ENCODE measurements around the gene AP3S2.

AP3S2 gene

DNA sequence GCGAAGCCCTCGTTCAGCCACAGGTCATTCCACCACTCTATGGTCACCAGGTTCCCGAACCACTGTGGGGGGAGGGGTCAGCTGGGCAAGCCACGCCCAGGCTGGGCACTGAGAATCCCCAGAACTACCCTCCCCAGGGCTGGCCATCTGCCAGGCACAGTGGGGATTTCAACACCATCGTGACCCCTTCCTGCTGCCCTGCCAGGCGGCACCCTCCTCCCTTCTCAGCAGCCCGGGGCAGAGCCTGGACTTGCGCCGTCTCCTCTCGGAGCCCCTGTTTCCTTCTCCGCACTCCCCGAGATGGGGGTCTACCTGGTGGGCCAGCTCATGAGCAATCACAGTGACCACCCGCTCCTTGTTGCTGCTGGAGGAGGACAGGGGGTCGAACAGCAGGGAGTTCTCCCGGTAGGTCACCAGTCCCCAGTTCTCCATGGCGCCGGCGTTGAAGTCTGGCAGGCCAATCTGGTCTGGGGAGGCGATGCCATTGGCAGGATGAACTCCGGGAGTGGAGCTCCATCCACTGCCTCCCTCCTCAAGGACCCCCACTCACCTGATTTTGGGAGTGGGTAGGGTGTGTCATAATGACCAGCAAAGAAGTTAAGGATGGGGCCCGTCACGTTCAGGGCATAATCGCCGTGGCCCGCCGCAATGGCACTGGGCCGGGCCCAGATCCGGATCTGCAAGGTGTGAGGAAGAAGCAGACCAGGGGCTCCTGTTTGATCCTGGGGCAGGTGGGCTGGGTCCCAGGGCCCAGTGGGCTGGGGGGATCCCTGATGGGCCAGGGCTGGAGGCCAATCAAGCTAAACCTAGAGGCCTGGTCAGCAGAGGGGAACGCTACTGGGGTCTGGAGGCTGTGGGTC, 89.6 kb downstream of the AP3S2 start:
- Histone ChIP-seq H3K4me3 (ENCODE audit: low read depth, low read length) (no peak overlapping the region), H3K27me3 (ENCODE audit: control insufficient read depth, insufficient read depth, low read length) (no peaks in the 10 kb centered on the region), H3K4me2 (ENCODE audit: low read length) (no peak overlapping the region), H3K27ac (no peak overlapping the region), H3K4me1 (no peaks in the 10 kb centered on the region), H3K79me2 (no peaks in the 10 kb centered on the region), H3K36me3 (ENCODE audit: control insufficient read depth, insufficient read depth, low read length) (no peaks in the 10 kb centered on the region), H3K9me3 (ENCODE audit: control insufficient read depth, low read length) (no peaks in the 10 kb centered on the region), H3K9ac (no peak overlapping the region), H2AFZ (no peak overlapping the region)
- TF ChIP-seq, protein P1, sequence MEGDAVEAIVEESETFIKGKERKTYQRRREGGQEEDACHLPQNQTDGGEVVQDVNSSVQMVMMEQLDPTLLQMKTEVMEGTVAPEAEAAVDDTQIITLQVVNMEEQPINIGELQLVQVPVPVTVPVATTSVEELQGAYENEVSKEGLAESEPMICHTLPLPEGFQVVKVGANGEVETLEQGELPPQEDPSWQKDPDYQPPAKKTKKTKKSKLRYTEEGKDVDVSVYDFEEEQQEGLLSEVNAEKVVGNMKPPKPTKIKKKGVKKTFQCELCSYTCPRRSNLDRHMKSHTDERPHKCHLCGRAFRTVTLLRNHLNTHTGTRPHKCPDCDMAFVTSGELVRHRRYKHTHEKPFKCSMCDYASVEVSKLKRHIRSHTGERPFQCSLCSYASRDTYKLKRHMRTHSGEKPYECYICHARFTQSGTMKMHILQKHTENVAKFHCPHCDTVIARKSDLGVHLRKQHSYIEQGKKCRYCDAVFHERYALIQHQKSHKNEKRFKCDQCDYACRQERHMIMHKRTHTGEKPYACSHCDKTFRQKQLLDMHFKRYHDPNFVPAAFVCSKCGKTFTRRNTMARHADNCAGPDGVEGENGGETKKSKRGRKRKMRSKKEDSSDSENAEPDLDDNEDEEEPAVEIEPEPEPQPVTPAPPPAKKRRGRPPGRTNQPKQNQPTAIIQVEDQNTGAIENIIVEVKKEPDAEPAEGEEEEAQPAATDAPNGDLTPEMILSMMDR (IDR thresholded peaks at IDR 0.05): no peak

DNA sequence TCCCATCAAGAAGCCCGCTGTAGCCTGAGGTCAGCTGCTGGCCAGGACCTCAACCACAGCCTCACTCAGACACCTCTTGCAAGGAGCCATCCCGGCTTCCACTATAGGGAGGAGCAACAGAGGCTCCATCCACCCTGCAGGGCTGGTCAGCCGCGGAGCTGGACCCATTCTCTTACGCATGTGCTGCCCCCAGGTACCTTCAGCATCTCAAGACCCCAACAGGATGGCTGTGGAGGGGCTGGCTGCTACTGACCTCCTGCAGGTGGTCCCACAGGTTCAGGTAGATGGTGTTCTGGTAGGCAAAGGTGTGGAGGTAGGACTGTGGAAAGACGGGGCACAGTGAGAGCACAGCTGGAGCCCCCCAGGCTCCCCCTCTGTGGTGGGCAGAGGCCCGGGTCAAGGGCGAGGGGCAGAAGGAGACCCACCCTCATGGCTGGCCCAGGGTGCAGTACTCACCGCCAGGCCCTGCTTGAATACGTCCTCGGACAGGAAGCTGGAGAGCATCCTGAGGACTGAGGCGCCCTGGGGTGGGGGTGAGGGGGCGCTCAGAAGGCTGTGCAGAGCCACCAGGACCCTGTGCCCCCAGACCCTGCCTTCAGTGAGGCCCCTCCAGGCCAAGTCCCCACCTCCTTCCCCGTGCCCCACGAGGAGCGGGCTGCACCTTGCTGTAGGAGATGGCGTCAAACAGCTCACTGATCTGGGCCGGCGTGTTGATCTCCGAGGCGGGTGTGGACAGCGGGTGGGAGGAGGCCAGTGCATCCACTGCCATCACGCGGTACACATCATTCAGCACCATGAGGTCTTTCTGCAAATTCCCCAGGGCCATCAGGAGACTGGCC, 90.6 kb downstream of the AP3S2 start:
- no peaks in the 10 kb centered on the region for H3K36me3 ChIP-seq (ENCODE audit: control insufficient read depth, insufficient read depth, low read length)
- no peak overlapping the region for H3K9ac ChIP-seq
- H2AFZ ChIP-seq: no peak overlapping the region
- H3K9me3 ChIP-seq (ENCODE audit: control insufficient read depth, low read length): no peaks in the 10 kb centered on the region
- H3K79me2 ChIP-seq: no peaks in the 10 kb centered on the region
- no peak overlapping the region for H3K4me3 ChIP-seq (ENCODE audit: low read depth, low read length)
- H3K4me1 ChIP-seq: no peaks in the 10 kb centered on the region
- H3K27me3 ChIP-seq (ENCODE audit: control insufficient read depth, insufficient read depth, low read length): no peaks in the 10 kb centered on the region
- no peak overlapping the region for H3K27ac ChIP-seq
- TF ChIP-seq, protein P1 (IDR thresholded peaks at IDR 0.05): no peak
- no peak overlapping the region for H3K4me2 ChIP-seq (ENCODE audit: low read length)

GRCh38 chr15:89802231-89802928, 91.4 kb downstream of the AP3S2 start:
- no peaks in the 10 kb centered on the region for H3K79me2 ChIP-seq
- H3K27ac ChIP-seq: no peak overlapping the region
- TF ChIP-seq, protein P1 (IDR thresholded peaks at IDR 0.05): no peak
- H3K4me2 ChIP-seq (ENCODE audit: low read length): no peak overlapping the region
- no peak overlapping the region for H3K9ac ChIP-seq
- H3K9me3 ChIP-seq (ENCODE audit: control insufficient read depth, low read length): no peaks in the 10 kb centered on the region
- no peaks in the 10 kb centered on the region for H3K36me3 ChIP-seq (ENCODE audit: control insufficient read depth, insufficient read depth, low read length)
- H3K4me1 ChIP-seq: no peaks in the 10 kb centered on the region
- H3K27me3 ChIP-seq (ENCODE audit: control insufficient read depth, insufficient read depth, low read length): no peaks in the 10 kb centered on the region
- H2AFZ ChIP-seq: no peak overlapping the region
- H3K4me3 ChIP-seq (ENCODE audit: low read depth, low read length): no peak overlapping the region

DNA sequence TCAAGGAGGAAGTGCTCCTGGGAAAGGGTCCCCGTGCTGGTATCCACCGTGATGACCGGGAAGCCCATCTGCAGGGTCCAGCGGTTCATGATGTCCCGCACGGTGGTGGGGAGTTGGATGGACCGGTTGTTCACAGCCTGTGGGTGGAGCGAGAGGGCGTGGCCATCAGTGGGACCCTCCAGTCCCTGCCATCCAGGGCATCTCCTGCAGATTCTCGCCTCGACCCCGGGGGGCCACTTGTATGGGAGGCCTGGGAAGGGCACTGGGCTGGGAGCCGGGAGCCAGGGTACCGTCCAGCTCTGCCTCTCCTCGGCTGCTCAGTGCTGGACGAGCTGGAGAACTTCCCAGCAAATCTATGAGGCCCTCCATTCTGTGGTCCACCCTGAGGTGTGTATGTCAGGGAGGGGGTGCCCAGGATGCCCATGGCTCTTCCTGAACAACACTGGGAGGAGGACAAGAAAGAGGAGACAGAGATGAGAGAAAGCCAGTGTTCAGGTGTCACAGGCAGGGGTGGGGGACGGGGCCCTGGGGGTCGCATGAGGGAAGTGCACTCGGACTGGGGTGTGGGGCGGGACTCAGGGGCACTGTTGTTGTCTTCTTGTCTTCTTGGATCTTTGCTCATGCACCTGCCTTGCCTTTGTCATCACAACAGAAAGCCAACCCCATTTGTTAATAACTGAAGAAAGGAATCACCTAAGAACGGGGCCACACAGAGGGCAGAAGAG, 92.2 kb downstream of the AP3S2 start:
- Histone ChIP-seq H2AFZ (no peak overlapping the region), H3K9ac (no peak overlapping the region), H3K4me2 (ENCODE audit: low read length) (no peak overlapping the region), H3K27ac (no peak overlapping the region), H3K9me3 (ENCODE audit: control insufficient read depth, low read length) (no peaks in the 10 kb centered on the region), H3K27me3 (ENCODE audit: control insufficient read depth, insufficient read depth, low read length) (no peaks in the 10 kb centered on the region), H3K79me2 (no peaks in the 10 kb centered on the region), H3K4me3 (ENCODE audit: low read depth, low read length) (no peak overlapping the region), H3K4me1 (no peaks in the 10 kb centered on the region), H3K36me3 (ENCODE audit: control insufficient read depth, insufficient read depth, low read length) (no peaks in the 10 kb centered on the region)
- TF ChIP-seq, protein P1 (IDR thresholded peaks at IDR 0.05): no peak

Measured in parathyroid adenoma (tissue), 2 donors.